Measurements from ENCODE around the gene KCNQ1OT1. TPM values are rescaled to one million over a fixed set of nuclear protein-coding genes. Genes with fewer than 3 reads are reported as not detected.

The KCNQ1OT1 gene
- total and polyA plus RNA-seq, 10 donors, result 0.02 to 3.1 (median 1.7) TPM

- peaks cover 0 to 62% (median 0%) of the 10 kb centered on the region in 6 donors for H3K36me3 ChIP-seq
- DNase-seq, result peak; percentile 59
- TF ChIP-seq POLR2AphosphoS5 (IDR thresholded peaks at IDR 0.05) (no peak), CTCF (IDR thresholded peaks at IDR 0.05 in 8 of 11, conservative IDR thresholded peaks at IDR 0.05 in 3 of 11) (no peak), POLR2A (IDR thresholded peaks at IDR 0.05) (no peak)
- no peaks in the 10 kb centered on the region for H3K4me1 ChIP-seq
- no peaks in the 10 kb centered on the region for H3K9me3 ChIP-seq
- no peaks in the 10 kb centered on the region for H3K27me3 ChIP-seq (replicated peaks in 1 of 7)
- H3K27ac ChIP-seq, result no peak overlapping the region
- intact Hi-C loops (cut with DNase I; ENCODE audit: low total_unique reads), result no loop called here
- no peak overlapping the region for H3K4me3 ChIP-seq
- WGBS, 5 donors, result 81 to 96% (median 90%) methylated on average over 3 to 18 of the region's 18 CpGs
Observed at GRCh38 chr11:2586087-2586792, 113.6 kb downstream of the KCNQ1OT1 start.

- intact Hi-C loops (cut with DNase I; ENCODE audit: low total_unique reads), result no loop called here
- H3K27ac ChIP-seq, result no peak overlapping the region
- no peaks in the 10 kb centered on the region for H3K27me3 ChIP-seq (replicated peaks in 1 of 7)
- TF ChIP-seq CTCF (IDR thresholded peaks at IDR 0.05 in 8 of 11, conservative IDR thresholded peaks at IDR 0.05 in 3 of 11) (no peak), POLR2AphosphoS5 (IDR thresholded peaks at IDR 0.05) (no peak), POLR2A (IDR thresholded peaks at IDR 0.05) (no peak)
- no peaks in the 10 kb centered on the region for H3K4me1 ChIP-seq
- no peaks in the 10 kb centered on the region for H3K9me3 ChIP-seq
- peaks cover 0 to 56% (median 0%) of the 10 kb centered on the region in 6 donors for H3K36me3 ChIP-seq
- WGBS, 5 donors, result 87 to 97% (median 95%) methylated on average over 3 to 6 of the region's 6 CpGs
- peak; percentile 61 for DNase-seq
- no peak overlapping the region for H3K4me3 ChIP-seq
Observed at GRCh38 chr11:2585566-2586086, 114.2 kb downstream of the KCNQ1OT1 start.

- H3K4me1 ChIP-seq, result no peaks in the 10 kb centered on the region
- H3K27ac ChIP-seq, result no peak overlapping the region
- DNase-seq, result peak; percentile 71
- H3K36me3 ChIP-seq, result peaks cover 0 to 49% (median 0%) of the 10 kb centered on the region in 6 donors
- intact Hi-C loops (cut with DNase I; ENCODE audit: low total_unique reads), result no loop called here
- TF ChIP-seq POLR2A (IDR thresholded peaks at IDR 0.05) (no peak), CTCF (IDR thresholded peaks at IDR 0.05 in 8 of 11, conservative IDR thresholded peaks at IDR 0.05 in 3 of 11) (no peak), POLR2AphosphoS5 (IDR thresholded peaks at IDR 0.05) (no peak)
- no peaks in the 10 kb centered on the region for H3K9me3 ChIP-seq
- H3K27me3 ChIP-seq (replicated peaks in 1 of 7), result no peaks in the 10 kb centered on the region
- H3K4me3 ChIP-seq, result no peak overlapping the region
- 91 to 95% (median 94%) methylated on average over 10 to 18 of the region's 18 CpGs for WGBS, 5 donors
Observed at GRCh38 chr11:2584812-2585565, 114.8 kb downstream of the KCNQ1OT1 start.

- no peak for DNase-seq
- WGBS, 5 donors, result 58 to 93% (median 89%) methylated on average over 3 to 4 of the region's 4 CpGs
- TF ChIP-seq CTCF (IDR thresholded peaks at IDR 0.05 in 8 of 11, conservative IDR thresholded peaks at IDR 0.05 in 3 of 11), result no peak
- no peak for TF ChIP-seq POLR2A (IDR thresholded peaks at IDR 0.05)
- TF ChIP-seq POLR2AphosphoS5 (IDR thresholded peaks at IDR 0.05), result no peak
Observed at GRCh38 chr11:2584434-2584811, 115.4 kb downstream of the KCNQ1OT1 start.

More at GRCh38 chr11:2584434-2584811, 115.4 kb downstream of the KCNQ1OT1 start:
- Histone ChIP-seq H3K4me1 (no peaks in the 10 kb centered on the region), H3K36me3 (peaks cover 0 to 44% (median 0%) of the 10 kb centered on the region in 6 donors), H3K4me3 (no peak overlapping the region), H3K9me3 (no peaks in the 10 kb centered on the region), H3K27me3 (replicated peaks in 1 of 7) (no peaks in the 10 kb centered on the region), H3K27ac (no peak overlapping the region)
- intact Hi-C loops (cut with DNase I; ENCODE audit: low total_unique reads), result no loop called here
